CD4-positive, alpha-beta T cell treated with Interleukin-6 for 4 hours (primary cell): Measurements from ENCODE around the gene PROX1.

Experiments used
- DNase-seq: peaks from one replicate; pipeline ENCODE4 v3.0.0-alpha.2; 2020; ENCODE audit warnings: mixed read lengths

Gene PROX1

GRCh38 chr1:213980906-213981305 lies 6.9 kb upstream of the PROX1 start:
- DNase-seq = no peak

GRCh38 chr1:213982289-213982671 lies 5.5 kb upstream of the PROX1 start:
- no peak for DNase-seq

GRCh38 chr1:213982672-213983492 lies 4.9 kb upstream of the PROX1 start:
- DNase-seq = no peak

GRCh38 chr1:213983493-213984386 lies 4.0 kb upstream of the PROX1 start:
- DNase-seq = no peak

GRCh38 chr1:213984387-213985208 lies 3.2 kb upstream of the PROX1 start:
- no peak for DNase-seq

- no peak for DNase-seq
Measured at GRCh38 chr1:213985209-213986019, 2.4 kb upstream of the PROX1 start.

GRCh38 chr1:213986020-213986924 lies 1.5 kb upstream of the PROX1 start:
- DNase-seq = no peak

GRCh38 chr1:213986925-213987250 lies 885 bp upstream of the PROX1 start:
- no peak for DNase-seq

GRCh38 chr1:213987422-213987926 lies 299 bp upstream of the PROX1 start:
- no peak for DNase-seq

- DNase-seq = no peak
Measured at GRCh38 chr1:213988507-213989001, 781 bp downstream of the PROX1 start.

- DNase-seq = no peak
Measured at GRCh38 chr1:213989002-213989855, 1.5 kb downstream of the PROX1 start.

- DNase-seq = no peak
Measured at GRCh38 chr1:213993929-213994328, 6.2 kb downstream of the PROX1 start.

- DNase-seq = no peak
Measured at GRCh38 chr1:213994888-213995287, 7.1 kb downstream of the PROX1 start.

GRCh38 chr1:213995603-213996002 lies 7.8 kb downstream of the PROX1 start:
- DNase-seq = no peak

GRCh38 chr1:213996320-213997037 lies 8.7 kb downstream of the PROX1 start:
- no peak for DNase-seq

- no peak for DNase-seq
Measured at GRCh38 chr1:213997038-213997771, 9.4 kb downstream of the PROX1 start.

- DNase-seq = no peak
Measured at GRCh38 chr1:213997772-213998107, 10.0 kb downstream of the PROX1 start.

- no peak for DNase-seq
Measured at GRCh38 chr1:213998785-213999184, 11.0 kb downstream of the PROX1 start.

- DNase-seq = no peak
Measured at GRCh38 chr1:213999732-214000131, 12.0 kb downstream of the PROX1 start.
